Liver (tissue), 9 donors: ENCODE results near the gene PARL. TPM values are rescaled to one million over a fixed set of nuclear protein-coding genes. Genes with fewer than 3 reads are reported as not detected.
"Not testable (repeated sequence)": the region's sequence is repeated elsewhere in the genome, so short reads cannot be mapped to it uniquely, and the experiment has no call there.

Source experiments
- DNase-seq: peaks from one replicate; pipeline ENCODE4 v3.0.0-alpha.2; 2017; ENCODE audit warnings: low spot score
- H3K27ac ChIP-seq, 2 donors: one replicate each; pipeline ENCODE4 v1.7.0; 2013; ENCODE audit warnings: inconsistent platforms in 2 of 2, low read length in 2 of 2, control low read depth in 1 of 2, low read depth in 1 of 2, mild to moderate bottlenecking in 1 of 2
- H3K27me3 ChIP-seq, 4 donors: one replicate each; pipeline versions ENCODE4 v1.6.1 to v1.7.0; 2013; ENCODE audit warnings: low read length in 3 of 4, inconsistent platforms in 1 of 4, mild to moderate bottlenecking in 1 of 4, moderate library complexity in 1 of 4; ENCODE audit not compliant: control insufficient read depth in 4 of 4, insufficient read depth in 4 of 4
- H3K36me3 ChIP-seq, 4 donors: one replicate each; pipeline versions ENCODE4 v1.6.1 to v1.7.0; 2013; ENCODE audit warnings: low read length in 3 of 4, mild to moderate bottlenecking in 3 of 4, low read depth in 1 of 4, moderate library complexity in 1 of 4; ENCODE audit not compliant: control insufficient read depth in 4 of 4, insufficient read depth in 3 of 4
- H3K4me1 ChIP-seq, 4 donors: one replicate each; pipeline versions ENCODE4 v1.6.1 to v1.7.0; 2013; ENCODE audit warnings: low read length in 3 of 4, mild to moderate bottlenecking in 3 of 4, moderate library complexity in 1 of 4; ENCODE audit not compliant: control insufficient read depth in 4 of 4, insufficient read depth in 4 of 4
- H3K4me3 ChIP-seq, 3 donors: one replicate each; pipeline versions ENCODE4 v1.6.1 to v1.7.0; 2013; ENCODE audit warnings: low read length in 3 of 3, control low read depth in 1 of 3, low read depth in 1 of 3, mild to moderate bottlenecking in 1 of 3
- H3K9ac ChIP-seq, 2 donors: one replicate each; pipeline ENCODE4 v1.7.0; 2013; ENCODE audit warnings: low read length in 2 of 2, mild to moderate bottlenecking in 2 of 2, moderate library complexity in 2 of 2, control low read depth in 1 of 2, low read depth in 1 of 2
- H3K9me3 ChIP-seq, 4 donors: one replicate each; pipeline versions ENCODE4 v1.6.1 to v1.7.0; 2013; ENCODE audit warnings: low read length in 3 of 4; ENCODE audit not compliant: control insufficient read depth in 4 of 4
- EGR1 ChIP-seq, 2 donors: IDR thresholded peaks; 2 replicates each; pipeline ENCODE4 v1.6.1; 2016 to 2018; ENCODE audit warnings: antibody characterized with exemption in 2 of 2, low read depth in 2 of 2
- FOXA1 ChIP-seq: IDR thresholded peaks from 2 replicates; pipeline ENCODE4 v1.6.1; 2016; ENCODE audit warnings: antibody characterized with exemption
- FOXA2 ChIP-seq: IDR thresholded peaks from 2 replicates; pipeline ENCODE4 v1.6.1; 2016; ENCODE audit warnings: antibody characterized with exemption
- GABPA ChIP-seq, 2 donors: IDR thresholded peaks in 1 of 2; conservative IDR thresholded peaks in 1 of 2; 2 replicates each; pipeline ENCODE4 v1.6.1; 2016; ENCODE audit warnings: antibody characterized with exemption in 2 of 2, mild to moderate bottlenecking in 1 of 2, moderate library complexity in 1 of 2
- HNF4A ChIP-seq, 2 donors: conservative IDR thresholded peaks; 2 replicates each; pipeline ENCODE4 v1.6.1; 2016; ENCODE audit warnings: antibody characterized with exemption in 2 of 2, mild to moderate bottlenecking in 2 of 2
- HNF4G ChIP-seq: IDR thresholded peaks from 2 replicates; pipeline ENCODE4 v1.6.1; 2016; ENCODE audit warnings: antibody characterized with exemption
- JUND ChIP-seq, 2 donors: IDR thresholded peaks; 2 replicates each; pipeline ENCODE4 v1.6.1; 2016; ENCODE audit warnings: antibody characterized with exemption in 2 of 2
- NR2F2 ChIP-seq: IDR thresholded peaks from 2 replicates; pipeline ENCODE4 v1.6.1; 2016; ENCODE audit warnings: antibody characterized with exemption
- RAD21 ChIP-seq, 2 donors: IDR thresholded peaks; 2 replicates each; pipeline ENCODE4 v1.6.1; 2016; ENCODE audit warnings: antibody characterized with exemption in 2 of 2, mild to moderate bottlenecking in 2 of 2
- RXRA ChIP-seq, 2 donors: IDR thresholded peaks; 2 replicates each; pipeline ENCODE4 v1.6.1; 2017 to 2018; ENCODE audit warnings: antibody characterized with exemption in 2 of 2, mild to moderate bottlenecking in 1 of 2
- SP1 ChIP-seq: IDR thresholded peaks from 2 replicates; pipeline ENCODE4 v1.6.1; 2018; ENCODE audit warnings: antibody characterized with exemption, mild to moderate bottlenecking
- TAF1 ChIP-seq: conservative IDR thresholded peaks from 2 replicates; pipeline ENCODE4 v1.6.1; 2016; ENCODE audit warnings: antibody characterized with exemption, mild to moderate bottlenecking
- YY1 ChIP-seq: IDR thresholded peaks from 2 replicates; pipeline ENCODE4 v1.6.1; 2016; ENCODE audit warnings: antibody characterized with exemption, mild to moderate bottlenecking
- WGBS: extraction: QIAGEN DNeasy Blood & Tissue Kit; methylation state at CpG from one replicate; pipeline ENCODE4 v1.1.7; 2013; 5-methylcytosine and 5-hydroxymethylcytosine counted together
- polyA plus RNA-seq, 2 donors: library from polyadenylated mRNA; stranded (reverse) in 1 of 2; unstranded in 1 of 2; fragments of 200-250 nt in 1 of 2; fragments of >200 nt in 1 of 2; fragmentation: Nextera tagmentation in 1 of 2; extraction: Ambion mirVana in 1 of 2; gene quantifications; one replicate each; pipeline versions ENCODE4 v1.2.1 to v1.2.3, GENCODE V29; 2013 to 2015
- total RNA-seq, 2 donors: library from RNA; depleted of rRNA; stranded (reverse); fragments of >200 nt; gene quantifications; one replicate each; pipeline ENCODE4 v1.2.3, GENCODE V29; 2014
- TF ChIP-seq, protein P1 (sequence below): IDR thresholded peaks from 2 replicates; pipeline ENCODE4 v1.6.1; 2016; ENCODE audit warnings: antibody characterized with exemption, mild to moderate bottlenecking
- TF ChIP-seq, protein P2 (sequence below): IDR thresholded peaks from 2 replicates; pipeline ENCODE4 v1.6.1; 2016; ENCODE audit warnings: antibody characterized with exemption
- TF ChIP-seq, protein P3 (sequence below): IDR thresholded peaks from 2 replicates; pipeline ENCODE4 v1.6.1; 2016; ENCODE audit warnings: antibody characterized with exemption
- TF ChIP-seq, protein P4 (sequence below): IDR thresholded peaks from 2 replicates; pipeline ENCODE4 v1.6.1; 2016; ENCODE audit warnings: antibody characterized with exemption
- TF ChIP-seq, protein P5 (sequence below): fragments of 150-350 bp; IDR thresholded peaks from 2 replicates; pipeline ENCODE4 v1.5.1; 2017; ENCODE audit warnings: improper control_type of control experiment, low read depth, low read length; ENCODE audit not compliant: missing input control
- donor health status: healthy.
- donor health status: healthy.
- donor health status: healthy.
- donor health status: healthy.
- donor health status: healthy.

PARL gene
- total and polyA plus RNA-seq, 4 donors: 16.1 to 32.7 (median 22.1) TPM

DNA sequence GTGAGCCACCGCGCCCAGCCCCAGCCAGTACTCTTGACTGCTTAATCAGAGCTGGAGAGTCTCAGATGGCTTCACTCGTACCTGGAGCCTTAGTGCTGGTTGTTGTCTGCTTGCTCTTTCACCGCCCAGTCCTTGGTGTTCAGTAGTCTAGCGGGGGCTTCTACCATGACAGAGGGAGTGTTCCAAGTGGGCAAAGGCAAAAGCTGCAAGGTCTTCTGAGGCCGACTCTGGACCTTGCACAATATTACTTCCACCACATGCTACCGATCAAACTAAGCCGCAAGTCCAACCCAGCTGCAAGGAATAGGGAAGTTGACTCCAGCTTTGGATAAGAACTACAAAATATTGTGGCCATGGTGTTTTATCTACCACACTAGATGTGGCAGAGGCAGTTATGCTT, 6.6 kb downstream of the PARL start:
- TF ChIP-seq GABPA (IDR thresholded peaks at IDR 0.05 in 1 of 2, conservative IDR thresholded peaks at IDR 0.05 in 1 of 2) (no peak), SP1 (no peak), HNF4A (conservative IDR thresholded peaks at IDR 0.05) (no peak), RXRA (IDR thresholded peaks at IDR 0.05) (no peak), EGR1 (IDR thresholded peaks at IDR 0.05; ENCODE audit: low read depth in 2 of 2) (no peak), FOXA1 (no peak)
- TF ChIP-seq, protein P1, sequence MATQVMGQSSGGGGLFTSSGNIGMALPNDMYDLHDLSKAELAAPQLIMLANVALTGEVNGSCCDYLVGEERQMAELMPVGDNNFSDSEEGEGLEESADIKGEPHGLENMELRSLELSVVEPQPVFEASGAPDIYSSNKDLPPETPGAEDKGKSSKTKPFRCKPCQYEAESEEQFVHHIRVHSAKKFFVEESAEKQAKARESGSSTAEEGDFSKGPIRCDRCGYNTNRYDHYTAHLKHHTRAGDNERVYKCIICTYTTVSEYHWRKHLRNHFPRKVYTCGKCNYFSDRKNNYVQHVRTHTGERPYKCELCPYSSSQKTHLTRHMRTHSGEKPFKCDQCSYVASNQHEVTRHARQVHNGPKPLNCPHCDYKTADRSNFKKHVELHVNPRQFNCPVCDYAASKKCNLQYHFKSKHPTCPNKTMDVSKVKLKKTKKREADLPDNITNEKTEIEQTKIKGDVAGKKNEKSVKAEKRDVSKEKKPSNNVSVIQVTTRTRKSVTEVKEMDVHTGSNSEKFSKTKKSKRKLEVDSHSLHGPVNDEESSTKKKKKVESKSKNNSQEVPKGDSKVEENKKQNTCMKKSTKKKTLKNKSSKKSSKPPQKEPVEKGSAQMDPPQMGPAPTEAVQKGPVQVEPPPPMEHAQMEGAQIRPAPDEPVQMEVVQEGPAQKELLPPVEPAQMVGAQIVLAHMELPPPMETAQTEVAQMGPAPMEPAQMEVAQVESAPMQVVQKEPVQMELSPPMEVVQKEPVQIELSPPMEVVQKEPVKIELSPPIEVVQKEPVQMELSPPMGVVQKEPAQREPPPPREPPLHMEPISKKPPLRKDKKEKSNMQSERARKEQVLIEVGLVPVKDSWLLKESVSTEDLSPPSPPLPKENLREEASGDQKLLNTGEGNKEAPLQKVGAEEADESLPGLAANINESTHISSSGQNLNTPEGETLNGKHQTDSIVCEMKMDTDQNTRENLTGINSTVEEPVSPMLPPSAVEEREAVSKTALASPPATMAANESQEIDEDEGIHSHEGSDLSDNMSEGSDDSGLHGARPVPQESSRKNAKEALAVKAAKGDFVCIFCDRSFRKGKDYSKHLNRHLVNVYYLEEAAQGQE: no peak
- Histone ChIP-seq H3K36me3 (peaks cover 0 to 3% (median 0%) of the 10 kb centered on the region in 4 donors), H3K4me3 (no peak overlapping the region), H3K9ac (no peak overlapping the region), H3K27ac (no peak overlapping the region), H3K27me3 (no peaks in the 10 kb centered on the region), H3K9me3 (no peaks in the 10 kb centered on the region), H3K4me1 (peaks cover 3 to 22% (median 11%) of the 10 kb centered on the region in 4 donors)
- no peak for DNase-seq
- 83% methylated on average over 8 of the region's 8 CpGs for WGBS

DNA sequence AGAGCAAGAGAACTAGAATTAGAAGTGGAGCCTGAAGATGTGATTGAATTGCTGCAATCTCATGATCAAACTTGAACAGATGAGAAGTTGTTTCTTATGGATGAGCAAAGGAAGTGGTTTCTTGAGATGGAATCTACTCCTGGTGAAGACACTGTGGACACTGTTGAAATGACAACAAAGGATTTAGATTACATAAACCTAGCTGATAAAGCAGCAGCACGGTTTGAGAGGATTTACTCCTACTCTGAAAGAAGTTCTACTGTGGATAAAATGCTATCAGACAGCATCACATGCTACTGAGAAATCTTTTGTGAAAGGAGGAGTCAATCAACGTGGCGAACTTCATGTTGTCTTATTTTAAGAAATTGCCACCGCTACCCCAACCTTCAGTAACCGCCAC, 7.5 kb downstream of the PARL start:
- H3K9ac ChIP-seq, H3K9me3 ChIP-seq, H3K27me3 ChIP-seq, H3K4me3 ChIP-seq, DNase-seq, H3K36me3 ChIP-seq, H3K27ac ChIP-seq: not testable (repeated sequence)
- peaks cover 0 to 15% (median 4%) of the 10 kb centered on the region in 4 donors for H3K4me1 ChIP-seq
- 82% methylated on average over 5 of the region's 5 CpGs for WGBS

DNA sequence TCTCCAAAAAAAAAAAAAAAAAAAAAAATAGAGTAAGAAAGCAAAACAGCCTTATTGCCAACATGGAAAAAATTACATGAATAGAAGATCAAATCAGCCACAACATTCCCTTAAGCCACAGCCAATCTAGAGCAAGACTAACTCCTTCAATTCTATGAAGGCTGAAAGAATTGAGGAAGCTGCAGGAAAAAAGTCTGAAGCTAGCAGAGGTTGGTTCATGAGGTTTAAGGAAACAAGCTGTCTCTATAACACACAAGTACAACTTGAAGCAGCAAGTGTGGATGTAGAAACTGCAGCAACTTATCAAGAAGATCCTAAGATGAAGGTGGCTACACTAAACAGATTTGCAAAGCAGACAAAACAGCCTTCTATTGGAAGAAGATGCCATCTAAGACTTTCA, 9.3 kb downstream of the PARL start:
- Histone ChIP-seq H3K9me3 (no peaks in the 10 kb centered on the region), H3K27ac (no peak overlapping the region), H3K9ac (no peak overlapping the region), H3K27me3 (no peaks in the 10 kb centered on the region), H3K4me3 (no peak overlapping the region), H3K4me1 (peaks cover 0 to 15% (median 4%) of the 10 kb centered on the region in 4 donors), H3K36me3 (peaks cover 0 to 3% (median 0%) of the 10 kb centered on the region in 4 donors)
- no peak for DNase-seq
- no peak for TF ChIP-seq JUND (IDR thresholded peaks at IDR 0.05)
- TF ChIP-seq YY1: no peak
- TF ChIP-seq RXRA (IDR thresholded peaks at IDR 0.05): no peak
- no peak for TF ChIP-seq RAD21 (IDR thresholded peaks at IDR 0.05)
- TF ChIP-seq, protein P2, sequence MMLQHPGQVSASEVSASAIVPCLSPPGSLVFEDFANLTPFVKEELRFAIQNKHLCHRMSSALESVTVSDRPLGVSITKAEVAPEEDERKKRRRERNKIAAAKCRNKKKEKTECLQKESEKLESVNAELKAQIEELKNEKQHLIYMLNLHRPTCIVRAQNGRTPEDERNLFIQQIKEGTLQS: no peak
- TF ChIP-seq EGR1 (IDR thresholded peaks at IDR 0.05; ENCODE audit: low read depth in 2 of 2): no peak
- TF ChIP-seq, protein P3, sequence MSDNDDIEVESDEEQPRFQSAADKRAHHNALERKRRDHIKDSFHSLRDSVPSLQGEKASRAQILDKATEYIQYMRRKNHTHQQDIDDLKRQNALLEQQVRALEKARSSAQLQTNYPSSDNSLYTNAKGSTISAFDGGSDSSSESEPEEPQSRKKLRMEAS: no peak
- TF ChIP-seq, protein P4, sequence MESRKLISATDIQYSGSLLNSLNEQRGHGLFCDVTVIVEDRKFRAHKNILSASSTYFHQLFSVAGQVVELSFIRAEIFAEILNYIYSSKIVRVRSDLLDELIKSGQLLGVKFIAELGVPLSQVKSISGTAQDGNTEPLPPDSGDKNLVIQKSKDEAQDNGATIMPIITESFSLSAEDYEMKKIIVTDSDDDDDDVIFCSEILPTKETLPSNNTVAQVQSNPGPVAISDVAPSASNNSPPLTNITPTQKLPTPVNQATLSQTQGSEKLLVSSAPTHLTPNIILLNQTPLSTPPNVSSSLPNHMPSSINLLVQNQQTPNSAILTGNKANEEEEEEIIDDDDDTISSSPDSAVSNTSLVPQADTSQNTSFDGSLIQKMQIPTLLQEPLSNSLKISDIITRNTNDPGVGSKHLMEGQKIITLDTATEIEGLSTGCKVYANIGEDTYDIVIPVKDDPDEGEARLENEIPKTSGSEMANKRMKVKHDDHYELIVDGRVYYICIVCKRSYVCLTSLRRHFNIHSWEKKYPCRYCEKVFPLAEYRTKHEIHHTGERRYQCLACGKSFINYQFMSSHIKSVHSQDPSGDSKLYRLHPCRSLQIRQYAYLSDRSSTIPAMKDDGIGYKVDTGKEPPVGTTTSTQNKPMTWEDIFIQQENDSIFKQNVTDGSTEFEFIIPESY: no peak
- TF ChIP-seq, protein P5, sequence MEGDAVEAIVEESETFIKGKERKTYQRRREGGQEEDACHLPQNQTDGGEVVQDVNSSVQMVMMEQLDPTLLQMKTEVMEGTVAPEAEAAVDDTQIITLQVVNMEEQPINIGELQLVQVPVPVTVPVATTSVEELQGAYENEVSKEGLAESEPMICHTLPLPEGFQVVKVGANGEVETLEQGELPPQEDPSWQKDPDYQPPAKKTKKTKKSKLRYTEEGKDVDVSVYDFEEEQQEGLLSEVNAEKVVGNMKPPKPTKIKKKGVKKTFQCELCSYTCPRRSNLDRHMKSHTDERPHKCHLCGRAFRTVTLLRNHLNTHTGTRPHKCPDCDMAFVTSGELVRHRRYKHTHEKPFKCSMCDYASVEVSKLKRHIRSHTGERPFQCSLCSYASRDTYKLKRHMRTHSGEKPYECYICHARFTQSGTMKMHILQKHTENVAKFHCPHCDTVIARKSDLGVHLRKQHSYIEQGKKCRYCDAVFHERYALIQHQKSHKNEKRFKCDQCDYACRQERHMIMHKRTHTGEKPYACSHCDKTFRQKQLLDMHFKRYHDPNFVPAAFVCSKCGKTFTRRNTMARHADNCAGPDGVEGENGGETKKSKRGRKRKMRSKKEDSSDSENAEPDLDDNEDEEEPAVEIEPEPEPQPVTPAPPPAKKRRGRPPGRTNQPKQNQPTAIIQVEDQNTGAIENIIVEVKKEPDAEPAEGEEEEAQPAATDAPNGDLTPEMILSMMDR: no peak
- TF ChIP-seq HNF4G: no peak
- TF ChIP-seq FOXA2: no peak
- TF ChIP-seq SP1: no peak
- no peak for TF ChIP-seq NR2F2
- TF ChIP-seq, protein P1: no peak
- no peak for TF ChIP-seq TAF1
- TF ChIP-seq HNF4A (conservative IDR thresholded peaks at IDR 0.05): no peak
